Ovary (tissue), 9 donors: ENCODE measurements around the gene DGKD. TPM values are rescaled to one million over a fixed set of nuclear protein-coding genes. Genes with fewer than 3 reads are reported as not detected.
"Not testable (repeated sequence)": the region's sequence is repeated elsewhere in the genome, so short reads cannot be mapped to it uniquely, and the experiment has no call there.

Experiments used
- DNase-seq, 5 donors: peaks; one replicate each; pipeline ENCODE4 v3.0.0-alpha.2; 2019 to 2020
- H3K27ac ChIP-seq, 2 donors: fragments of 200-600 bp; one replicate each; pipeline versions ENCODE4 v1.5.1 to v1.8.0; 2019 to 2022
- H3K27me3 ChIP-seq: fragments of 200-600 bp; one replicate; pipeline ENCODE4 v1.8.0; 2022
- H3K36me3 ChIP-seq: fragments of 200-600 bp; sonication (generic); one replicate; pipeline ENCODE4 v1.5.1; 2019
- H3K4me1 ChIP-seq: one replicate; pipeline ENCODE4 v1.8.1; 2013; ENCODE audit warnings: mild to moderate bottlenecking, moderate library complexity; ENCODE audit not compliant: insufficient read depth
- H3K4me3 ChIP-seq: fragments of 200-600 bp; sonication (generic); one replicate; pipeline ENCODE4 v1.5.1; 2017
- H3K9me3 ChIP-seq, 2 donors: fragments of 200-600 bp in 1 of 2; sonication (generic) in 1 of 2; one replicate each; pipeline versions ENCODE4 v1.5.1 to v1.8.1; 2013 to 2019; ENCODE audit warnings: mild to moderate bottlenecking in 1 of 2, moderate library complexity in 1 of 2
- EP300 ChIP-seq: sonication (generic); formaldehyde crosslinking; IDR thresholded peaks from one replicate; pipeline ENCODE4 v1.6.1; 2017; ENCODE audit warnings: antibody characterized with exemption
- POLR2A ChIP-seq: fragments of 450-650 bp; IDR thresholded peaks from one replicate; pipeline ENCODE4 v1.6.1; 2017; ENCODE audit warnings: antibody characterized with exemption, mild to moderate bottlenecking, moderate library complexity
- WGBS, 3 donors: extraction: QIAGEN DNeasy Blood & Tissue Kit in 1 of 3; methylation state at CpG; one replicate each; pipeline versions ENCODE4 v1.1.5 to v1.1.7; 2013 to 2017; 5-methylcytosine and 5-hydroxymethylcytosine counted together
- intact Hi-C, 4 donors: fragments of 100-400 bp; cut with DNase I; formaldehyde crosslinking; loops; one replicate each; pipeline versions ENCODE4 v1.11.0 to v1.15.1; 2022 to 2023
- polyA plus RNA-seq, 2 donors: library from polyadenylated mRNA; stranded (reverse); fragments of 200-250 nt in 1 of 2; fragments of 350-450 nt in 1 of 2; fragmentation: Illumina TruSeq in 1 of 2; extraction: RNeasy Lipid Tissue Mini Kit (QIAGEN cat#74804) in 1 of 2; gene quantifications; one replicate each; pipeline ENCODE4 v1.2.3, GENCODE V29; 2013 to 2014
- total RNA-seq, 7 donors: library from RNA; depleted of rRNA in 2 of 7; stranded (reverse); fragments of >200 nt in 2 of 7; fragmentation: NEBNext Ultra II Directional in 3 of 7; extraction: Animal tissue kit (Norgen Biotek cat#: 25700) in 3 of 7; gene quantifications; one replicate each; pipeline versions ENCODE4 v1.1.0 to v1.2.4, GENCODE V29; 2016 to 2023
- TF ChIP-seq, protein P1 (sequence below), 3 donors: fragments of 450-650 bp in 2 of 3; fragments of 200-600 bp in 1 of 3; IDR thresholded peaks; one replicate each; pipeline versions ENCODE4 v1.5.1 to v1.8.0; 2016 to 2022; ENCODE audit warnings: antibody characterized with exemption in 3 of 3, mild to moderate bottlenecking in 1 of 3
- donor health status: DM: no; HTN: no; CAD: no; lungs with moderate emphysema.
- donor health status: DM: no; HTN: no; CAD: no.
- donor health status: Bipolar disorder and iron deficiency.
- donor health status: DM: yes; HTN: yes; CAD: no.
- donor health status: DM: no; HTN: no; CAD: no.
- donor health status: DM: yes; HTN: yes; CAD: no.

Gene DGKD
- total and polyA plus RNA-seq, 9 donors, result 9.4 to 81.8 (median 36.3) TPM

DNA sequence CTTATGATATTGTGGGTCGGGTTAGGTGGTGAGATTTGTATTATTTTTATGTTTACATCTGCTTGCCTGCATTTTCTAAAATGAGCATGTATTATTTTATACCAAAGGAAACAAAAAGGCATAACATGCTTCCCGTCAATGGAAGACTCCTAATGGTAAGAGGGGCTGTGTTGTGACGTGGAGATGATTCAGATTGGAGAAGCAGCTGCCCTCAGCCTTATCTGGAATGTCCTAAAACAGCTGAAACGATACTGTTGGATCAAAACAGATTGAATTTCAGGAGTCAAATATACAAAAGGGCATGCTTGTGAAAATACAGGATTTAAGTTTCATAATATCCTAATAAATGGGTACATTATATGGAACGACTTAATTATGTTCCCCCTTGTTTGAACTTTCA is 19.0 kb downstream of the DGKD start:
- Histone ChIP-seq H3K4me1 (no peaks in the 10 kb centered on the region), H3K36me3 (no peaks in the 10 kb centered on the region), H3K4me3 (no peak overlapping the region), H3K9me3 (no peaks in the 10 kb centered on the region), H3K27me3 (no peaks in the 10 kb centered on the region), H3K27ac (no peak overlapping the region)
- no peak for DNase-seq
- 43 to 67% (median 51%) methylated on average over 5 of the region's 5 CpGs for WGBS, 3 donors
- intact Hi-C loops, result no loop called here
- TF ChIP-seq POLR2A, result no peak
- no peak for TF ChIP-seq EP300
- TF ChIP-seq, protein P1, sequence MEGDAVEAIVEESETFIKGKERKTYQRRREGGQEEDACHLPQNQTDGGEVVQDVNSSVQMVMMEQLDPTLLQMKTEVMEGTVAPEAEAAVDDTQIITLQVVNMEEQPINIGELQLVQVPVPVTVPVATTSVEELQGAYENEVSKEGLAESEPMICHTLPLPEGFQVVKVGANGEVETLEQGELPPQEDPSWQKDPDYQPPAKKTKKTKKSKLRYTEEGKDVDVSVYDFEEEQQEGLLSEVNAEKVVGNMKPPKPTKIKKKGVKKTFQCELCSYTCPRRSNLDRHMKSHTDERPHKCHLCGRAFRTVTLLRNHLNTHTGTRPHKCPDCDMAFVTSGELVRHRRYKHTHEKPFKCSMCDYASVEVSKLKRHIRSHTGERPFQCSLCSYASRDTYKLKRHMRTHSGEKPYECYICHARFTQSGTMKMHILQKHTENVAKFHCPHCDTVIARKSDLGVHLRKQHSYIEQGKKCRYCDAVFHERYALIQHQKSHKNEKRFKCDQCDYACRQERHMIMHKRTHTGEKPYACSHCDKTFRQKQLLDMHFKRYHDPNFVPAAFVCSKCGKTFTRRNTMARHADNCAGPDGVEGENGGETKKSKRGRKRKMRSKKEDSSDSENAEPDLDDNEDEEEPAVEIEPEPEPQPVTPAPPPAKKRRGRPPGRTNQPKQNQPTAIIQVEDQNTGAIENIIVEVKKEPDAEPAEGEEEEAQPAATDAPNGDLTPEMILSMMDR (IDR thresholded peaks at IDR 0.05), result no peak

DNA sequence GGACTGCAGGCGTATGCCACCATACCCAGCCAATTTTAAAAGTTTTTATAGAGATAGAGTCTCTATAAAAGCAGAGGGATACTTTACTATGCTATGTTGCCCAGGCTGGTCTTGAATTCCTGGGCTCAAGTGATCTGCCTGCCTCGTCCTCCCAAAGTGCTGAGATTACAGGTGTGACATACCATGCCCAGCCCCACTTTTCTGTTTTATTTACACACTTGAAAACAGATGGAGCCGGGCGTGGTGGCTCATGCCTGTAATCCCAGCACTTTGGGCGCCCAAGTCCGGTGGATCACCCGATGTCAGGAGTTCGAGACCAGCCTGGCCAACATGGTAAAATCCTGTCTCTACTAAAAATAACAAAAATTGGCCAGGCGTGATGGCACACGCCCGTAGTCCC is 20.5 kb downstream of the DGKD start:
- H3K36me3 ChIP-seq, H3K27ac ChIP-seq, intact Hi-C loops, H3K4me1 ChIP-seq, H3K27me3 ChIP-seq, DNase-seq, H3K9me3 ChIP-seq, H3K4me3 ChIP-seq: not testable (repeated sequence)
- 96 to 98% (median 97%) methylated on average over 11 of the region's 11 CpGs for WGBS, 3 donors

DNA sequence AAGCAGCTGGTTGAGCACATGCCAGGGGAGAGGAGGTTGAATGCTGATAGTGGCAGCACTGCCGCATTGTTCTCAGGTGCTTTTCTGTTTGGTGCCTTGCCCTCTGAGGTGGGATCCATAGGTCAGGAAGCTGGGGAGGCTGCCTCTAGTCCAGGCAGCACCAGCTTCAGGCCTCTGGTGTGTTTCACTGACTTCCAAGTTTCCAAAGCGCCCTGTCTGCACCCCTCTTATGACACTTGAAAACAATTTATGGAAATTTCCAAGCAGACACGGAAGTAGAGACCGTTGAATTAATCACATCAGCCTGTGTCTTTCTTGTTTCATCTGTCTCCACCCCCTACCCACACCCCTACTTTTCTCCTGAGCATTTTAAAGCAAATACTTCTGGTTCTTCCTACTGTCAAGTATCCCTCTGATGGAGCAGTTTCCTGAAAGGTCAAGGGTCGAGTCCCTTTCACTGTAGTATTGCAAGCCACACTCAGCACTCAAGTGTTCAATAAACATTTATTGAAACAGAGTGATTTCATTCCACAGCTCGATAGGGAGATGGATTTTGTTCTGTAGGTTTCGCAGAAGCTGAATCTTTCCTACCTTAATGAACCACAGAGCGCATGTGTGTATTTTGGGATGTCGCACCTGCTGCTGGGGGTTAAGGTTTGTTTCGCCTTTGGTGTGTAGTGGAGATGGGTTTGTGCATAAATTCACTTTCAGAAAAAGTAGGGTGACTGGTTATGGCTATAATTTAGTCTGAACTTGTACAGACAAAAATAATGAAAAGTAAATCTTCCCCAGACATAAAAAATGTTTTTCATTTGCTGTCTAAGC is 21.4 kb downstream of the DGKD start:
- H3K9me3 ChIP-seq, result no peaks in the 10 kb centered on the region
- H3K27me3 ChIP-seq, result no peaks in the 10 kb centered on the region
- peaks cover 2% of the 10 kb centered on the region for H3K4me1 ChIP-seq
- intact Hi-C loops, result no loop called here
- no peak overlapping the region for H3K27ac ChIP-seq
- DNase-seq, result no peak
- WGBS, 3 donors, result 79 to 86% (median 79%) methylated on average over 10 of the region's 10 CpGs
- H3K36me3 ChIP-seq, result no peaks in the 10 kb centered on the region
- no peak overlapping the region for H3K4me3 ChIP-seq
- TF ChIP-seq POLR2A, result no peak
- no peak for TF ChIP-seq EP300
- TF ChIP-seq, protein P1 (IDR thresholded peaks at IDR 0.05), result no peak

DNA sequence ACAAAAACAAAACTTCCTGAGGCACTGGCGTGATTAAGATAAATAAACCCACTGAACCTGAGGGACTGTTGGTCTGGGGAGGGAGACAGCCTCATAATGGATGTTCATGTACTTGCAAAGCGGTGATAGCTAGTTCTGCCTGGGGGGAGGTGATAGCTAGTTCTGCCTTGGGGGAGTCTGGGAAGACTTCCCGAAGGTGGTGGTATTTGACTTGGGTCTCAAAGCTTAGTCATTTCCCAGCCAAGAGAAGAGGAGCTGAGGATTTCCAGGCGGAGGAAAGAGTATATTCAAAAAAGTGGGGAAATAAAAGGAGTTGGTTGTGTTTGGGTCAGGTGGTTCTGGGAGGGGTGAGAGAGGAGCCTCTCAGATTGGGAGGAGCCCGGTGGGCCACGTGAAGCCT is 24.7 kb downstream of the DGKD start:
- Histone ChIP-seq H3K27me3 (no peaks in the 10 kb centered on the region), H3K36me3 (no peaks in the 10 kb centered on the region), H3K9me3 (no peaks in the 10 kb centered on the region), H3K4me1 (peaks cover 3% of the 10 kb centered on the region), H3K27ac (no peak overlapping the region), H3K4me3 (no peak overlapping the region)
- no peak for DNase-seq
- TF ChIP-seq EP300, result no peak
- TF ChIP-seq POLR2A, result no peak
- TF ChIP-seq, protein P1 (IDR thresholded peaks at IDR 0.05), result no peak
- intact Hi-C loops, result no loop called here
- WGBS, 3 donors, result 80 to 89% (median 81%) methylated on average over 6 of the region's 6 CpGs

DNA sequence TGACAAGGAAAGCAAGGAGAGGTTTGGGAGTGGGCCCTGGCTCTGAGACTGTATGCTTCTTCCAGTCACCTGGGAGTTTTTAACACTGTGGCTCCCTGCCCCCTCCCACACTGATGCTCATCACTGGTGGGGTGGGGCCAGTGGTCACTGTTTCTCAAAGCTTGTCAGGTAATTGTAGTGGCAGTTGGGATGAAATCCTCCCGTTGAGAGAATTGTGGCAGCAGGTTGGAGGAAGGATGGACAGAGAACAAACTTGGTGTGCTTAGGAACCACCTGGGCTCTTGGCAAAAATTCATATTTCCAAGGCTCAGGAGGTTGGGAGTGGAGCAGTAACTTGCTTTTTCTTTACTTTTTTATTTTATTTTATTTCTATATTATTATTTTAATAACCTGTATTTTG is 25.1 kb downstream of the DGKD start:
- H3K27ac ChIP-seq, result no peak overlapping the region
- H3K27me3 ChIP-seq, result no peaks in the 10 kb centered on the region
- H3K4me1 ChIP-seq, result peaks cover 5% of the 10 kb centered on the region
- TF ChIP-seq EP300 (no peak), POLR2A (no peak)
- TF ChIP-seq, protein P1 (IDR thresholded peaks at IDR 0.05), result no peak
- DNase-seq, result no peak
- intact Hi-C loops, result no loop called here
- no peaks in the 10 kb centered on the region for H3K36me3 ChIP-seq
- 17 to 33% (median 24%) methylated on average over 1 of the region's 1 CpG for WGBS, 3 donors
- no peaks in the 10 kb centered on the region for H3K9me3 ChIP-seq
- H3K4me3 ChIP-seq, result no peak overlapping the region
